RPMI7951 (cell line): ENCODE measurements around the gene CIB4. TPM values are rescaled to one million over a fixed set of nuclear protein-coding genes. Genes with fewer than 3 reads are reported as not detected.

Experiments used
- total RNA-seq: library from RNA; depleted of rRNA; stranded (reverse); fragments of >200 nt; shearing (Covaris generic); gene quantifications from 2 replicates; pipeline ENCODE4 v1.2.3, GENCODE V29; 2014; rRNA removed

CIB4 gene
- total RNA-seq, 1 experiment from 2014 or later, result not detected

Other genes with a start within 250 kb of the CIB4 start
- gene DRC1, start 239.4 kb downstream of the CIB4 start, total RNA-seq, result 0.24 TPM in 1 of 2 replicates, not detected in the other
- not detected in 2 replicates for gene OTOF, start 163.2 kb downstream of the CIB4 start, total RNA-seq
- gene KCNK3, start 51.4 kb upstream of the CIB4 start, total RNA-seq, result 1.1 and 2.3 TPM in 2 replicates
- 25.6 and 28.5 TPM in 2 replicates for gene SLC35F6, start 122.9 kb upstream of the CIB4 start, total RNA-seq
- gene CENPA, start 144.7 kb upstream of the CIB4 start, total RNA-seq, result 67.8 and 82.6 TPM in 2 replicates
- gene DPYSL5, start 206.8 kb upstream of the CIB4 start, total RNA-seq, result not detected in 2 replicates